ENCODE data around the gene MEGF6. TPM values are rescaled to one million over a fixed set of nuclear protein-coding genes. Genes with fewer than 3 reads are reported as not detected.

The MEGF6 gene
- total and polyA plus RNA-seq, 12 donors, result 0.15 to 29.2 (median 8.2) TPM

- TF ChIP-seq POLR2A (IDR thresholded peaks at IDR 0.05) (no peak), CTCF (IDR thresholded peaks at IDR 0.05) (no peak)
- intact Hi-C loops (cut with DNase I), result loop anchor here in 1 of 2 donors (5.0 kb wide), 1 partner anchor 112 kb away; no protein-coding TSS in a partner anchor
- Histone ChIP-seq H3K27ac (no peak overlapping the region), H3K9me3 (replicated peaks in 1 of 3) (no peaks in the 10 kb centered on the region), H3K27me3 (peaks cover 15% of the 10 kb centered on the region), H3K4me3 (no peak overlapping the region), H3K4me1 (replicated peaks in 1 of 2) (no peaks in the 10 kb centered on the region), H3K36me3 (replicated peaks in 1 of 2) (no peaks in the 10 kb centered on the region)
- DNase-seq, result no peak
- WGBS, 4 donors, result 78 to 94% (median 87%) methylated on average over 16 to 29 of the region's 29 CpGs
These were observed 7.5 kb downstream of the MEGF6 start for GRCh38 chr1:3603571-3604467.

- no peak overlapping the region for H3K4me3 ChIP-seq
- no peak overlapping the region for H3K27ac ChIP-seq
- H3K9me3 ChIP-seq (replicated peaks in 1 of 3), result no peaks in the 10 kb centered on the region
- H3K36me3 ChIP-seq (replicated peaks in 1 of 2), result no peaks in the 10 kb centered on the region
- intact Hi-C loops (cut with DNase I), result loop anchor here in 1 of 2 donors (5.0 kb wide), 1 partner anchor 111 kb away; no protein-coding TSS in a partner anchor
- no peak for DNase-seq
- peaks cover 16% of the 10 kb centered on the region for H3K27me3 ChIP-seq
- TF ChIP-seq CTCF (IDR thresholded peaks at IDR 0.05) (no peak), POLR2A (IDR thresholded peaks at IDR 0.05) (no peak)
- 80 to 88% (median 86%) methylated on average over 2 to 11 of the region's 11 CpGs for WGBS, 4 donors
- H3K4me1 ChIP-seq (replicated peaks in 1 of 2), result peaks cover 0 to 3% of the 10 kb centered on the region in 2 donors
These were observed 8.2 kb downstream of the MEGF6 start for GRCh38 chr1:3603156-3603555.

- peaks cover 0 to 9% of the 10 kb centered on the region in 2 donors for H3K4me1 ChIP-seq (replicated peaks in 1 of 2)
- intact Hi-C loops (cut with DNase I), result loop anchor here in 1 of 2 donors (5.0 kb wide), 1 partner anchor 110 kb away; no protein-coding TSS in a partner anchor
- no peak overlapping the region for H3K4me3 ChIP-seq
- no peak overlapping the region for H3K27ac ChIP-seq
- H3K9me3 ChIP-seq (replicated peaks in 1 of 3), result no peaks in the 10 kb centered on the region
- TF ChIP-seq CTCF (IDR thresholded peaks at IDR 0.05) (no peak), POLR2A (IDR thresholded peaks at IDR 0.05) (no peak)
- 85 to 94% (median 91%) methylated on average over 13 to 21 of the region's 21 CpGs for WGBS, 4 donors
- no peaks in the 10 kb centered on the region for H3K36me3 ChIP-seq (replicated peaks in 1 of 2)
- no peak for DNase-seq
- H3K27me3 ChIP-seq, result peaks cover 16% of the 10 kb centered on the region
These were observed 8.9 kb downstream of the MEGF6 start for GRCh38 chr1:3602375-3602774.

DNA sequence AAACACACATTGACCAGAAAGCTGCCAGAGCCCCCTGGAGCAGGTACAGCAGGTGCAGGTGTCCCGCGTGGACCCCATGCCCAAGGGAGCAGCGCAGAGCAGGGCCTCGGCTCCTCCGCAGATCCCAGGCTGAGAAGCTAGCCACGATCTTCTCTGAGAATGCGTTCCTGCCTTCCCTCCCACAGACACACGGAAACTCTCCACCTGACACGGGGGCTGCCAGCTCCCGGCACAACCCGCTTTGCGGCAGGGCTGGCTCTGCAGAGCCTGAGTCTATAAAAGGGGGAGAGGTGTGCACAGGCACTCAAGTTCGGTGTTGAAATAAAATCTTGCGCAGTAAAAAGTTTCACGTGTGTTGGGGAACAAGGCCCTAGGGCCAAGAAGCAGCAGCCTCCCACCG is 9.6 kb downstream of the MEGF6 start:
- H3K4me1 ChIP-seq (replicated peaks in 1 of 2), result peaks cover 0 to 9% of the 10 kb centered on the region in 2 donors
- DNase-seq, result no peak
- H3K36me3 ChIP-seq (replicated peaks in 1 of 2), result no peaks in the 10 kb centered on the region
- H3K9me3 ChIP-seq (replicated peaks in 1 of 3), result no peaks in the 10 kb centered on the region
- no peak overlapping the region for H3K27ac ChIP-seq
- TF ChIP-seq CTCF (IDR thresholded peaks at IDR 0.05) (no peak), POLR2A (IDR thresholded peaks at IDR 0.05) (no peak)
- intact Hi-C loops (cut with DNase I), result loop anchor here in 1 of 2 donors (5.0 kb wide), 1 partner anchor 109 kb away; no protein-coding TSS in a partner anchor
- no peak overlapping the region for H3K4me3 ChIP-seq
- 60 to 77% (median 75%) methylated on average over 2 to 16 of the region's 16 CpGs for WGBS, 4 donors
- H3K27me3 ChIP-seq, result peaks cover 16% of the 10 kb centered on the region

Measured in adrenal gland (tissue), 12 donors.